Stimulated activated CD4-positive, alpha-beta T cell treated with anti-CD3 and anti-CD28 coated beads, Interleukin-12 subunit alpha, Interleukin-12 subunit beta, amount 100 ng/mL, for 24 hours (primary cell): ENCODE data around the gene PAQR7.
"Not testable (repeated sequence)": the region's sequence is repeated elsewhere in the genome, so short reads cannot be mapped to it uniquely, and the experiment has no call there.

Source experiments
- DNase-seq, 2 experiments: peaks; one replicate each; pipeline ENCODE4 v3.0.0-alpha.2; 2020; ENCODE audit warnings: low read depth in 2 of 2

PAQR7 gene

GRCh38 chr1:25845664-25846063 is 29.8 kb downstream of the PAQR7 start:
- no peak for DNase-seq

GRCh38 chr1:25844536-25845337 is 30.8 kb downstream of the PAQR7 start:
- no peak for DNase-seq

GRCh38 chr1:25843483-25843882 is 32.0 kb downstream of the PAQR7 start:
- DNase-seq = no peak

GRCh38 chr1:25839808-25840207 is 35.7 kb downstream of the PAQR7 start:
- not testable (repeated sequence) for DNase-seq

GRCh38 chr1:25837262-25837875 is 38.1 kb downstream of the PAQR7 start:
- no peak for DNase-seq

- no peak for DNase-seq
Measured at GRCh38 chr1:25836695-25837094, 38.8 kb downstream of the PAQR7 start.

GRCh38 chr1:25834894-25835293 is 40.6 kb downstream of the PAQR7 start:
- DNase-seq = no peak

GRCh38 chr1:25833158-25833557 is 42.4 kb downstream of the PAQR7 start:
- no peak for DNase-seq

GRCh38 chr1:25832336-25833037 is 43.0 kb downstream of the PAQR7 start:
- DNase-seq = no peak

- no peak for DNase-seq
Measured at GRCh38 chr1:25831569-25832196, 43.8 kb downstream of the PAQR7 start.

- no peak for DNase-seq
Measured at GRCh38 chr1:25829046-25829445, 46.5 kb downstream of the PAQR7 start.

- DNase-seq = no peak
Measured at GRCh38 chr1:25828491-25828890, 47.0 kb downstream of the PAQR7 start.

GRCh38 chr1:25826571-25826970 is 48.9 kb downstream of the PAQR7 start:
- DNase-seq = no peak

- DNase-seq = no peak
Measured at GRCh38 chr1:25825605-25826004, 49.9 kb downstream of the PAQR7 start.

GRCh38 chr1:25821630-25822091 is 53.8 kb downstream of the PAQR7 start:
- DNase-seq = no peak

GRCh38 chr1:25821112-25821476 is 54.4 kb downstream of the PAQR7 start:
- no peak for DNase-seq

- peak in 1 of 2 experiments; percentile 59 for DNase-seq
Measured at GRCh38 chr1:25820247-25821111, 55.0 kb downstream of the PAQR7 start.

GRCh38 chr1:25819491-25820246 is 55.8 kb downstream of the PAQR7 start, which contains the start of gene MTFR1L:
MTFR1L (plus strand) TSS chr1:25819954; CDS start chr1:25823105, 3,151 bp downstream.
- peak; percentile 88 to 92 for DNase-seq

GRCh38 chr1:25818569-25818968 is 56.9 kb downstream of the PAQR7 start:
- DNase-seq = no peak

GRCh38 chr1:25817840-25818501 is 57.5 kb downstream of the PAQR7 start:
- no peak for DNase-seq
